WTC11 (cell line): Measurements from ENCODE around the gene ANO2.

Source experiments
- ATF1 ChIP-seq: sonication (generic); formaldehyde crosslinking; IDR thresholded peaks from 2 replicates; pipeline ENCODE4 v1.8.1; 2023; ENCODE audit warnings: mild to moderate bottlenecking, moderate library complexity, missing genetic modification reagents
- CREB1 ChIP-seq: sonication (generic); formaldehyde crosslinking; IDR thresholded peaks from 2 replicates; pipeline ENCODE4 v1.8.0; 2023; ENCODE audit warnings: mild to moderate bottlenecking, missing genetic modification reagents
- ESRRA ChIP-seq: sonication (generic); formaldehyde crosslinking; IDR thresholded peaks from 2 replicates; pipeline ENCODE4 v1.8.1; 2022; ENCODE audit warnings: mild to moderate bottlenecking, missing genetic modification reagents, borderline replicate concordance
- KAT7 ChIP-seq: sonication (generic); formaldehyde crosslinking; IDR thresholded peaks from 2 replicates; pipeline ENCODE4 v1.8.1; 2023; ENCODE audit warnings: missing genetic modification reagents, mild to moderate bottlenecking, borderline replicate concordance
- MYBL2 ChIP-seq: sonication (generic); formaldehyde crosslinking; IDR thresholded peaks from 2 replicates; pipeline ENCODE4 v1.8.1; 2023; ENCODE audit warnings: mild to moderate bottlenecking, moderate library complexity, missing genetic modification reagents
- NFYB ChIP-seq: sonication (generic); formaldehyde crosslinking; conservative IDR thresholded peaks from 2 replicates; pipeline ENCODE4 v1.8.0; 2022; ENCODE audit warnings: low read depth, missing genetic modification reagents
- OVOL2 ChIP-seq: fragments of 250-450 bp; sonication (Bioruptor Pico); IDR thresholded peaks from 2 replicates; pipeline ENCODE4 v1.9.0; 2021; ENCODE audit warnings: mild to moderate bottlenecking, borderline replicate concordance
- TCF7 ChIP-seq: sonication (generic); formaldehyde crosslinking; IDR thresholded peaks from 2 replicates; pipeline ENCODE4 v1.8.0; 2022; ENCODE audit warnings: mild to moderate bottlenecking, low read depth, missing genetic modification reagents, moderate library complexity
- TF ChIP-seq, protein P1 (sequence below): fragments of 200-600 bp; IDR thresholded peaks from 2 replicates; pipeline ENCODE4 v1.8.0; 2022; ENCODE audit warnings: antibody characterized with exemption
- TF ChIP-seq, protein P2 (sequence below): sonication (generic); formaldehyde crosslinking; IDR thresholded peaks from 2 replicates; pipeline ENCODE4 v1.8.0; 2022; ENCODE audit warnings: mild to moderate bottlenecking, missing genetic modification reagents
- TF ChIP-seq, protein P3 (sequence below): sonication (generic); formaldehyde crosslinking; IDR thresholded peaks from 2 replicates; pipeline ENCODE4 v1.8.1; 2023; ENCODE audit warnings: mild to moderate bottlenecking, missing genetic modification reagents, borderline replicate concordance
- TF ChIP-seq, protein P4 (sequence below): sonication (generic); formaldehyde crosslinking; conservative IDR thresholded peaks from 2 replicates; pipeline ENCODE4 v1.8.1; 2022; ENCODE audit warnings: mild to moderate bottlenecking, missing genetic modification reagents
- TF ChIP-seq, protein P5 (sequence below): sonication (generic); formaldehyde crosslinking; IDR thresholded peaks from 2 replicates; pipeline ENCODE4 v1.8.1; 2022; ENCODE audit warnings: low read depth, missing genetic modification reagents, borderline replicate concordance

DNA sequence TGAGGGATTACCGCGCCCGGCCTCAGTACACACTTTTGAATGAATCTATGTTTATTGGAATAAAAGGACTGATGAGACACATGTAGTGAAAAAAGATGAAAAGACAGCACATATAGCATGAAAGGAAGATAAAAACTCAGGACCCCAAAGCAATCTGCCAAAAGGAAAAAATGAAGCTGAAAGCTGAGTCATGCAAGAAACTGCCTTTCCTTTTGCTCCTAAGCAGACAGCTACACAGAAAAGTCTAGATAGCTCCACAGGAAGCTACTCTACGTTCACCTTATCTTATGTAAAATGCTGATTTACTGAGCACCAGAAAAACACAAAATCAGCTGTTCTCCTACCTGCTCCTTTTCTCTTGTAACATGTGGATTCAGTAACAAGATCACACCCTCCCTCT lies 384.8 kb downstream of the ANO2 start:
- TF ChIP-seq, protein P1, sequence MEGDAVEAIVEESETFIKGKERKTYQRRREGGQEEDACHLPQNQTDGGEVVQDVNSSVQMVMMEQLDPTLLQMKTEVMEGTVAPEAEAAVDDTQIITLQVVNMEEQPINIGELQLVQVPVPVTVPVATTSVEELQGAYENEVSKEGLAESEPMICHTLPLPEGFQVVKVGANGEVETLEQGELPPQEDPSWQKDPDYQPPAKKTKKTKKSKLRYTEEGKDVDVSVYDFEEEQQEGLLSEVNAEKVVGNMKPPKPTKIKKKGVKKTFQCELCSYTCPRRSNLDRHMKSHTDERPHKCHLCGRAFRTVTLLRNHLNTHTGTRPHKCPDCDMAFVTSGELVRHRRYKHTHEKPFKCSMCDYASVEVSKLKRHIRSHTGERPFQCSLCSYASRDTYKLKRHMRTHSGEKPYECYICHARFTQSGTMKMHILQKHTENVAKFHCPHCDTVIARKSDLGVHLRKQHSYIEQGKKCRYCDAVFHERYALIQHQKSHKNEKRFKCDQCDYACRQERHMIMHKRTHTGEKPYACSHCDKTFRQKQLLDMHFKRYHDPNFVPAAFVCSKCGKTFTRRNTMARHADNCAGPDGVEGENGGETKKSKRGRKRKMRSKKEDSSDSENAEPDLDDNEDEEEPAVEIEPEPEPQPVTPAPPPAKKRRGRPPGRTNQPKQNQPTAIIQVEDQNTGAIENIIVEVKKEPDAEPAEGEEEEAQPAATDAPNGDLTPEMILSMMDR: no peak
- TF ChIP-seq CREB1: no peak
- no peak for TF ChIP-seq MYBL2 (CRISPR knock-in tag)
- TF ChIP-seq ESRRA: no peak
- TF ChIP-seq, protein P2, sequence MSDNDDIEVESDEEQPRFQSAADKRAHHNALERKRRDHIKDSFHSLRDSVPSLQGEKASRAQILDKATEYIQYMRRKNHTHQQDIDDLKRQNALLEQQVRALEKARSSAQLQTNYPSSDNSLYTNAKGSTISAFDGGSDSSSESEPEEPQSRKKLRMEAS: no peak
- no peak for TF ChIP-seq NFYB (CRISPR knock-in tag)
- no peak for TF ChIP-seq TCF7
- TF ChIP-seq, protein P3, sequence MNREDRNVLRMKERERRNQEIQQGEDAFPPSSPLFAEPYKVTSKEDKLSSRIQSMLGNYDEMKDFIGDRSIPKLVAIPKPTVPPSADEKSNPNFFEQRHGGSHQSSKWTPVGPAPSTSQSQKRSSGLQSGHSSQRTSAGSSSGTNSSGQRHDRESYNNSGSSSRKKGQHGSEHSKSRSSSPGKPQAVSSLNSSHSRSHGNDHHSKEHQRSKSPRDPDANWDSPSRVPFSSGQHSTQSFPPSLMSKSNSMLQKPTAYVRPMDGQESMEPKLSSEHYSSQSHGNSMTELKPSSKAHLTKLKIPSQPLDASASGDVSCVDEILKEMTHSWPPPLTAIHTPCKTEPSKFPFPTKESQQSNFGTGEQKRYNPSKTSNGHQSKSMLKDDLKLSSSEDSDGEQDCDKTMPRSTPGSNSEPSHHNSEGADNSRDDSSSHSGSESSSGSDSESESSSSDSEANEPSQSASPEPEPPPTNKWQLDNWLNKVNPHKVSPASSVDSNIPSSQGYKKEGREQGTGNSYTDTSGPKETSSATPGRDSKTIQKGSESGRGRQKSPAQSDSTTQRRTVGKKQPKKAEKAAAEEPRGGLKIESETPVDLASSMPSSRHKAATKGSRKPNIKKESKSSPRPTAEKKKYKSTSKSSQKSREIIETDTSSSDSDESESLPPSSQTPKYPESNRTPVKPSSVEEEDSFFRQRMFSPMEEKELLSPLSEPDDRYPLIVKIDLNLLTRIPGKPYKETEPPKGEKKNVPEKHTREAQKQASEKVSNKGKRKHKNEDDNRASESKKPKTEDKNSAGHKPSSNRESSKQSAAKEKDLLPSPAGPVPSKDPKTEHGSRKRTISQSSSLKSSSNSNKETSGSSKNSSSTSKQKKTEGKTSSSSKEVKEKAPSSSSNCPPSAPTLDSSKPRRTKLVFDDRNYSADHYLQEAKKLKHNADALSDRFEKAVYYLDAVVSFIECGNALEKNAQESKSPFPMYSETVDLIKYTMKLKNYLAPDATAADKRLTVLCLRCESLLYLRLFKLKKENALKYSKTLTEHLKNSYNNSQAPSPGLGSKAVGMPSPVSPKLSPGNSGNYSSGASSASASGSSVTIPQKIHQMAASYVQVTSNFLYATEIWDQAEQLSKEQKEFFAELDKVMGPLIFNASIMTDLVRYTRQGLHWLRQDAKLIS (CRISPR knock-in tag): no peak
- TF ChIP-seq KAT7 (CRISPR knock-in tag): no peak
- TF ChIP-seq, protein P4, sequence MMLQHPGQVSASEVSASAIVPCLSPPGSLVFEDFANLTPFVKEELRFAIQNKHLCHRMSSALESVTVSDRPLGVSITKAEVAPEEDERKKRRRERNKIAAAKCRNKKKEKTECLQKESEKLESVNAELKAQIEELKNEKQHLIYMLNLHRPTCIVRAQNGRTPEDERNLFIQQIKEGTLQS (CRISPR knock-in tag): no peak
- TF ChIP-seq, protein P5, sequence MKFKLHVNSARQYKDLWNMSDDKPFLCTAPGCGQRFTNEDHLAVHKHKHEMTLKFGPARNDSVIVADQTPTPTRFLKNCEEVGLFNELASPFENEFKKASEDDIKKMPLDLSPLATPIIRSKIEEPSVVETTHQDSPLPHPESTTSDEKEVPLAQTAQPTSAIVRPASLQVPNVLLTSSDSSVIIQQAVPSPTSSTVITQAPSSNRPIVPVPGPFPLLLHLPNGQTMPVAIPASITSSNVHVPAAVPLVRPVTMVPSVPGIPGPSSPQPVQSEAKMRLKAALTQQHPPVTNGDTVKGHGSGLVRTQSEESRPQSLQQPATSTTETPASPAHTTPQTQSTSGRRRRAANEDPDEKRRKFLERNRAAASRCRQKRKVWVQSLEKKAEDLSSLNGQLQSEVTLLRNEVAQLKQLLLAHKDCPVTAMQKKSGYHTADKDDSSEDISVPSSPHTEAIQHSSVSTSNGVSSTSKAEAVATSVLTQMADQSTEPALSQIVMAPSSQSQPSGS (CRISPR knock-in tag): no peak
- TF ChIP-seq ATF1 (CRISPR knock-in tag): no peak
- no peak for TF ChIP-seq OVOL2 (CRISPR knock-in tag)
